ENCODE results near the gene ALG14.

GRCh38 chr1:95003433-95003738 lies 69.4 kb downstream of the ALG14 start:
- TF ChIP-seq, protein P1, sequence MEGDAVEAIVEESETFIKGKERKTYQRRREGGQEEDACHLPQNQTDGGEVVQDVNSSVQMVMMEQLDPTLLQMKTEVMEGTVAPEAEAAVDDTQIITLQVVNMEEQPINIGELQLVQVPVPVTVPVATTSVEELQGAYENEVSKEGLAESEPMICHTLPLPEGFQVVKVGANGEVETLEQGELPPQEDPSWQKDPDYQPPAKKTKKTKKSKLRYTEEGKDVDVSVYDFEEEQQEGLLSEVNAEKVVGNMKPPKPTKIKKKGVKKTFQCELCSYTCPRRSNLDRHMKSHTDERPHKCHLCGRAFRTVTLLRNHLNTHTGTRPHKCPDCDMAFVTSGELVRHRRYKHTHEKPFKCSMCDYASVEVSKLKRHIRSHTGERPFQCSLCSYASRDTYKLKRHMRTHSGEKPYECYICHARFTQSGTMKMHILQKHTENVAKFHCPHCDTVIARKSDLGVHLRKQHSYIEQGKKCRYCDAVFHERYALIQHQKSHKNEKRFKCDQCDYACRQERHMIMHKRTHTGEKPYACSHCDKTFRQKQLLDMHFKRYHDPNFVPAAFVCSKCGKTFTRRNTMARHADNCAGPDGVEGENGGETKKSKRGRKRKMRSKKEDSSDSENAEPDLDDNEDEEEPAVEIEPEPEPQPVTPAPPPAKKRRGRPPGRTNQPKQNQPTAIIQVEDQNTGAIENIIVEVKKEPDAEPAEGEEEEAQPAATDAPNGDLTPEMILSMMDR (IDR thresholded peaks at IDR 0.05 in 2 of 3, conservative IDR thresholded peaks at IDR 0.05 in 1 of 3; ENCODE audit: control insufficient read depth in 2 of 3, extremely low read depth in 1 of 3, insufficient read depth in 1 of 3, low read depth in 3 of 3, low read length in 3 of 3): no peak
- TF ChIP-seq, protein P2, sequence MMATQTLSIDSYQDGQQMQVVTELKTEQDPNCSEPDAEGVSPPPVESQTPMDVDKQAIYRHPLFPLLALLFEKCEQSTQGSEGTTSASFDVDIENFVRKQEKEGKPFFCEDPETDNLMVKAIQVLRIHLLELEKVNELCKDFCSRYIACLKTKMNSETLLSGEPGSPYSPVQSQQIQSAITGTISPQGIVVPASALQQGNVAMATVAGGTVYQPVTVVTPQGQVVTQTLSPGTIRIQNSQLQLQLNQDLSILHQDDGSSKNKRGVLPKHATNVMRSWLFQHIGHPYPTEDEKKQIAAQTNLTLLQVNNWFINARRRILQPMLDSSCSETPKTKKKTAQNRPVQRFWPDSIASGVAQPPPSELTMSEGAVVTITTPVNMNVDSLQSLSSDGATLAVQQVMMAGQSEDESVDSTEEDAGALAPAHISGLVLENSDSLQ (IDR thresholded peaks at IDR 0.05): no peak
- TF ChIP-seq EZH2 (IDR thresholded peaks at IDR 0.05; ENCODE audit: borderline replicate concordance, control insufficient read depth, low read depth, low read length) (no peak), RAD21 (IDR thresholded peaks at IDR 0.05; ENCODE audit: insufficient read depth, low read depth, low read length) (no peak), ASH2L (IDR thresholded peaks at IDR 0.05; ENCODE audit: borderline replicate concordance, low read depth) (no peak), EP300 (IDR thresholded peaks at IDR 0.05; ENCODE audit: borderline replicate concordance in 1 of 2, control insufficient read depth in 1 of 2, low read depth in 2 of 2, low read length in 2 of 2) (no peak), JUND (IDR thresholded peaks at IDR 0.05; ENCODE audit: low read depth, low read length) (no peak), BRCA1 (IDR thresholded peaks at IDR 0.05; ENCODE audit: low read depth, low read length) (no peak), BACH1 (IDR thresholded peaks at IDR 0.05; ENCODE audit: borderline replicate concordance) (no peak)
